ENCODE results near the gene SPRED3. TPM values are rescaled to one million over a fixed set of nuclear protein-coding genes. Genes with fewer than 3 reads are reported as not detected.

Gene SPRED3
- total RNA-seq, 1 donor from 2014 or later = 3.2 TPM

DNA sequence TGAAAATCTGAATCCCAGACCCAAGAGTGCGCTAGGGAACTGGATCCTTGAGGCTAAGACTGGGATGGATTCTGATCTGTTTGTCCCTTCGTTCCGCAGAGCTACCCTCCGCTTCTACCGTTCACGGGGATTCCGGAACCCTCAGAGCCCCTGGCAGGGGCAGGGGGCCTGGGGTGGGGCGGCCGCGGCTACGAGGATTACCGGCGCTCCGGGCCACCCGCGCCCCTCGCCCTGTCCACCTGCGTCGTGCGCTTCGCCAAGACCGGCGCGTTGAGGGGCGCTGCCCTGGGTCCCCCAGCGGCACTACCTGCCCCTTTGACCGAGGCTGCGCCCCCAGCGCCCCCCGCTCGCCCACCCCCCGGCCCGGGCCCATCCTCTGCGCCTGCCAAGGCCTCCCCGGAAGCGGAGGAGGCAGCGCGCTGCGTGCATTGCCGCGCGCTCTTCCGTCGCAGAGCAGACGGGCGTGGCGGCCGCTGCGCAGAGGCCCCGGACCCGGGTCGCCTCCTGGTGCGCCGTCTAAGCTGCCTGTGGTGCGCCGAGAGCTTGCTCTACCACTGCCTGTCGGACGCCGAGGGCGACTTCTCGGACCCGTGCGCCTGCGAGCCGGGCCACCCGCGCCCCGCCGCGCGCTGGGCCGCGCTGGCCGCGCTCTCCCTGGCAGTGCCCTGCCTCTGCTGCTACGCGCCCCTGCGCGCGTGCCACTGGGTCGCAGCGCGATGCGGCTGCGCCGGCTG, 7.1 kb downstream of the SPRED3 start:
- Mint-ChIP-seq H3K4me3 (ENCODE audit: unreplicated experiment) (no peak overlapping the region), H3K36me3 (ENCODE audit: low read depth, unreplicated experiment) (peaks cover 14% of the 10 kb centered on the region)
- no peak for DNase-seq (ENCODE audit: low spot score)

DNA sequence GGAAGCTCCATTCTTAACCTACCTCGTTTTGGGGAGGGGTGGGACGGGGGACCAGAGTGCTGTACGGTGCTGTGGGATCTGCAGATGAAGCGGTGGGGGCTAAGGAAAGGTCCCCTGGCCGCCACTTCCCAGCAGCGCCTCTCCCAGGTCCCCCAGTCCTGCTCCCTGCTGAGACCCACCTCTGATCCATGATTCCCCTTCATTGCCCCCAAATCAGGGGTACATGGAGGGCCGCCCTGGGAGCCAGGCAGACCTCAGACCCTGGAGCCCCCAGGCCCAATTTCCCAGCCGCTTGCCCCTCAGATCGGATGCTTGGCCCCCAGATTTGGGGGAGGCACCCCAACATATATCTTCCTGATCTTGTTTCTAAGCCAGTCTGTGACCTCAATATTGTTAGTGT, 10.6 kb downstream of the SPRED3 start:
- Mint-ChIP-seq H3K4me1 (ENCODE audit: unreplicated experiment) (peaks cover 19% of the 10 kb centered on the region), H3K9me3 (ENCODE audit: unreplicated experiment) (no peaks in the 10 kb centered on the region), H3K36me3 (ENCODE audit: low read depth, unreplicated experiment) (peaks cover 6% of the 10 kb centered on the region), H3K27ac (ENCODE audit: unreplicated experiment) (no peak overlapping the region), H3K4me3 (ENCODE audit: unreplicated experiment) (no peak overlapping the region), H3K27me3 (ENCODE audit: unreplicated experiment) (peaks cover 38% of the 10 kb centered on the region)
- TF ChIP-seq CTCF (IDR thresholded peaks at IDR 0.05; ENCODE audit: unreplicated experiment) = no peak
- DNase-seq (ENCODE audit: low spot score) = no peak

More for the DNA sequence above, 7.1 kb downstream of the SPRED3 start:
- H3K27me3 Mint-ChIP-seq (ENCODE audit: unreplicated experiment) = peaks cover 34% of the 10 kb centered on the region
- no peak for TF ChIP-seq CTCF (IDR thresholded peaks at IDR 0.05; ENCODE audit: unreplicated experiment)
- peaks cover 12% of the 10 kb centered on the region for H3K4me1 Mint-ChIP-seq (ENCODE audit: unreplicated experiment)
- H3K9me3 Mint-ChIP-seq (ENCODE audit: unreplicated experiment) = no peaks in the 10 kb centered on the region
- H3K27ac Mint-ChIP-seq (ENCODE audit: unreplicated experiment) = no peak overlapping the region

DNA sequence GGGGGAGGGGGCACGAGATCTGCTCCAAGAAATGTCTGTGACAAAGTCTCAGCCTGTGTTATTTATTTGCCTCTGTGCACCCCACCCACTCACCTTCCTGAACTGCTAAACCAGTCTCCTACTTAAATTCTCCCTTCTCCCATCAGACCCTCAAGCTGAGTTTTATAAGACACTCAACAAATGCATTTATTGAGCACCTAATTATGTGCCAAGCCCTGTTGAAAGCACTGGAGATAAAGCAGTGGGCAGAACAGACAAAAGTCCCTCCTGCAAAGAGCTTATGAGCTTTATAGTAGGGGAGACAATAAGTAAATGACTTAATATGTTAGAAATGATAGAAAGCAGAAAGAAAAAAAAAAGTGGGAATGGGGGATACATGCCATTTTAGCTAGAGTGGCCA, 11.0 kb downstream of the SPRED3 start:
- Mint-ChIP-seq H3K4me3 (ENCODE audit: unreplicated experiment) (no peak overlapping the region), H3K4me1 (ENCODE audit: unreplicated experiment) (peaks cover 18% of the 10 kb centered on the region), H3K27me3 (ENCODE audit: unreplicated experiment) (peaks cover 36% of the 10 kb centered on the region), H3K27ac (ENCODE audit: unreplicated experiment) (no peak overlapping the region), H3K36me3 (ENCODE audit: low read depth, unreplicated experiment) (peaks cover 6% of the 10 kb centered on the region), H3K9me3 (ENCODE audit: unreplicated experiment) (no peaks in the 10 kb centered on the region)
- no peak for DNase-seq (ENCODE audit: low spot score)
- no peak for TF ChIP-seq CTCF (IDR thresholded peaks at IDR 0.05; ENCODE audit: unreplicated experiment)

GRCh38 chr19:38400361-38400760, 11.9 kb downstream of the SPRED3 start:
- H3K27ac Mint-ChIP-seq (ENCODE audit: unreplicated experiment) = peak overlapping the region; percentile 84
- peaks cover 6% of the 10 kb centered on the region for H3K36me3 Mint-ChIP-seq (ENCODE audit: low read depth, unreplicated experiment)
- no peak for DNase-seq (ENCODE audit: low spot score)
- peak overlapping the region; percentile 63 for H3K4me3 Mint-ChIP-seq (ENCODE audit: unreplicated experiment)
- no peak for TF ChIP-seq CTCF (IDR thresholded peaks at IDR 0.05; ENCODE audit: unreplicated experiment)
- peaks cover 32% of the 10 kb centered on the region for H3K27me3 Mint-ChIP-seq (ENCODE audit: unreplicated experiment)
- no peaks in the 10 kb centered on the region for H3K9me3 Mint-ChIP-seq (ENCODE audit: unreplicated experiment)
- H3K4me1 Mint-ChIP-seq (ENCODE audit: unreplicated experiment) = peaks cover 18% of the 10 kb centered on the region

- Mint-ChIP-seq H3K27ac (ENCODE audit: unreplicated experiment) (peak overlapping the region; percentile 89), H3K4me1 (ENCODE audit: unreplicated experiment) (peaks cover 18% of the 10 kb centered on the region), H3K4me3 (ENCODE audit: unreplicated experiment) (no peak overlapping the region), H3K36me3 (ENCODE audit: low read depth, unreplicated experiment) (peaks cover 6% of the 10 kb centered on the region), H3K9me3 (ENCODE audit: unreplicated experiment) (no peaks in the 10 kb centered on the region), H3K27me3 (ENCODE audit: unreplicated experiment) (peaks cover 31% of the 10 kb centered on the region)
- peak; percentile 34 for DNase-seq (ENCODE audit: low spot score)
- TF ChIP-seq CTCF (IDR thresholded peaks at IDR 0.05; ENCODE audit: unreplicated experiment) = no peak
Observed at GRCh38 chr19:38401148-38401547, 12.7 kb downstream of the SPRED3 start.

Measured in endothelial cell (in vitro differentiated cells).